Cardiac fibroblast (primary cell): ENCODE data around the gene DIDO1.

ENCODE experiments used
- DNase-seq, 2 donors: peaks; one replicate each; pipeline versions ENCODE4 v3.0.0 to v3.0.0-alpha.2; 2010; ENCODE audit warnings: low read depth in 2 of 2
- H3K4me3 ChIP-seq, 2 donors: replicated peaks in 1 of 2; 1 replicate in 1 of 2; 2 replicates in 1 of 2; pipeline ENCODE4 v1.5.1; 2011; ENCODE audit warnings: low read depth in 2 of 2, low read length in 2 of 2, mild to moderate bottlenecking in 2 of 2, moderate library complexity in 1 of 2
- TF ChIP-seq, protein P1 (sequence below): IDR thresholded peaks from one replicate; pipeline ENCODE4 v1.5.1; 2011; ENCODE audit warnings: low read depth, mild to moderate bottlenecking, low read length, inconsistent platforms

DIDO1 gene

DNA sequence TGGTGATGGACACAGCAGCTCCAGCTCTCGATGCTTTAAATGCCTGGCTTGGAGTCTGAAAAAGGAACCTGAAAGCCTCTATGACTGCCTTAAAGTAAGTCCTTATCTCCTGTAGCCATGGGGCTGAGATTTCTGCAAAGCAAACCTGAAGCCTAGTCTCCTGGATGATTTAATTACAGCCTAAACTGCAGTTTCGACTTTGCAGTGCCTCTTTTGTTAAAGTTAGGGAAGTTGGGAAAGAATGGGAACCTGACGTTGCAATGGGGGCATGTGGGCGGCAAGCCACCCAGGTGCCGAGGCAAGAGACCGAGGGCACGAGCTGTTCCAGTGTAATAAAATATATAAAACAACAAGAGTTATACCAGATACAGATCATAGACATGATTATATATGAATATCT, 53.0 kb downstream of the DIDO1 start:
- TF ChIP-seq, protein P1, sequence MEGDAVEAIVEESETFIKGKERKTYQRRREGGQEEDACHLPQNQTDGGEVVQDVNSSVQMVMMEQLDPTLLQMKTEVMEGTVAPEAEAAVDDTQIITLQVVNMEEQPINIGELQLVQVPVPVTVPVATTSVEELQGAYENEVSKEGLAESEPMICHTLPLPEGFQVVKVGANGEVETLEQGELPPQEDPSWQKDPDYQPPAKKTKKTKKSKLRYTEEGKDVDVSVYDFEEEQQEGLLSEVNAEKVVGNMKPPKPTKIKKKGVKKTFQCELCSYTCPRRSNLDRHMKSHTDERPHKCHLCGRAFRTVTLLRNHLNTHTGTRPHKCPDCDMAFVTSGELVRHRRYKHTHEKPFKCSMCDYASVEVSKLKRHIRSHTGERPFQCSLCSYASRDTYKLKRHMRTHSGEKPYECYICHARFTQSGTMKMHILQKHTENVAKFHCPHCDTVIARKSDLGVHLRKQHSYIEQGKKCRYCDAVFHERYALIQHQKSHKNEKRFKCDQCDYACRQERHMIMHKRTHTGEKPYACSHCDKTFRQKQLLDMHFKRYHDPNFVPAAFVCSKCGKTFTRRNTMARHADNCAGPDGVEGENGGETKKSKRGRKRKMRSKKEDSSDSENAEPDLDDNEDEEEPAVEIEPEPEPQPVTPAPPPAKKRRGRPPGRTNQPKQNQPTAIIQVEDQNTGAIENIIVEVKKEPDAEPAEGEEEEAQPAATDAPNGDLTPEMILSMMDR, result no peak
- no peak for DNase-seq
- no peak overlapping the region for H3K4me3 ChIP-seq

DNA sequence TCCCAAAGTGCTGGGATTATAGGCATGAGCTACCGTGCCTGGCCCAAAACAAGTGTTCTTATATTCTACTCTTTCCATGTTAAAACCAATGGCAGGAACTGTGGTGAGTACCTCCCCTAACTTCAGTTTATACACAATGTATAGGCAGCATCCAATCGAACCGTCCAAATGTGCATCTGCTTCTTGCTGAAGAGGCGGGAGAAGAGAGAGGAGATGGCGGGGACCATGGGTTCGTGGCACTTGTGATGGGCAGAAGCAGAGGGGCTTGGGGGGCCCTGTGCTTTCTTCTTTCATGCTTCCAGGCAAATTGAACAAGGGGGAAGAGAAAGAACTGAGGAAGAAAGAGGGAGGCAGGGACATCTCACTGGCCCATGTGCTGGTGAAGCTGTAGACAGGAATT, 53.4 kb downstream of the DIDO1 start:
- DNase-seq, result no peak
- H3K4me3 ChIP-seq, result no peak overlapping the region
- TF ChIP-seq, protein P1, result no peak

DNA sequence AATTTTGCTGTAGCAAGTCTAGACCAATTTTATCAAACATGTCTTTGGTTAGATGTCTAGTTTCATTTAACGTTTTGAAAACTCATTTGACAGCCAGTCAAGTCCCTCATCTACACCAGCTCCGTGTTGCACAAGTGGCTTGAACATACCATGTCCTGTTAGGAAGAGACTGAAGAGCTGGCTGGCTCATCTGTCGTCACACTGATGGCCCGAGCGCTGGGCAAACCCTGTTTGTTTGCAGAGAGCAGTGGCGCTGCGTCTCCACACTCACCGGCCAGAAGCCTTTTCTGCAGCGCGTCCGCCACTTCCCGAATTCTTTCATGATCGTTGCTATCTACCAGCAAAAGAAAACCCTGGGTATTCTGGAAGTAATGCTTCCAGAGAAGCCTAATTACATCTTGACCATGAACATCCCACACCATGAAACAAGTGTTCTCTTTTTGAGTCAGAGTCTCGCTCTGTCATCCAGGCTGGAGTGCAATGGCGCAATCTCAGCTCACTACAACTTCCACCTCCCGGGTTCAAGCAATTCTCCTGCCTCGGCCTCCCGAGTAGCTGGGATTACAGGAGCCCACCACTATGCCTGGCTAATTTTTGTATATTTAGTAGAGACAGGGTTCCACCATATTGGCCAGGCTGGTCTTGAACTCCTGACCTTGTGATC, 54.0 kb downstream of the DIDO1 start:
- H3K4me3 ChIP-seq, result no peak overlapping the region
- DNase-seq, result no peak
- TF ChIP-seq, protein P1, result no peak

DNA sequence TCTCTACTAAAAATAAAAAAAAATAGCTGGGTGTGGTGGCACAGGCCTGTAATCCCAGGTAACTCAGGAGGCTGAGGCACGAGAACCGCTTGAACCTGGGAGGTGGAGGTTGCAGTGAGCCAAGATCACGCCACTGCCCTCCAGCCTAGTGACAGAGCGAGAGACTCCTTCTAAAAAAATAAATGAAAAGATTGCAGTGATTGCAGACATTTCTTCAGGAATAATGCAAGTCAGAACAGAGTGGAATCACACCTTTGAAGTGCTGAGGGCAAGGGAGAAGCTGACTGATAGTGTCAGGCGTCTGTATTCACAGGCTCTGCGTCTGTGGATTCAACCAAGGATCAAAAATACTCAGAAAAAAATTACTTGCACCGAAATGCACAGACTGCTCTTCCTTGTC, 62.1 kb downstream of the DIDO1 start:
- TF ChIP-seq, protein P1, result no peak
- no peak overlapping the region for H3K4me3 ChIP-seq
- no peak for DNase-seq

DNA sequence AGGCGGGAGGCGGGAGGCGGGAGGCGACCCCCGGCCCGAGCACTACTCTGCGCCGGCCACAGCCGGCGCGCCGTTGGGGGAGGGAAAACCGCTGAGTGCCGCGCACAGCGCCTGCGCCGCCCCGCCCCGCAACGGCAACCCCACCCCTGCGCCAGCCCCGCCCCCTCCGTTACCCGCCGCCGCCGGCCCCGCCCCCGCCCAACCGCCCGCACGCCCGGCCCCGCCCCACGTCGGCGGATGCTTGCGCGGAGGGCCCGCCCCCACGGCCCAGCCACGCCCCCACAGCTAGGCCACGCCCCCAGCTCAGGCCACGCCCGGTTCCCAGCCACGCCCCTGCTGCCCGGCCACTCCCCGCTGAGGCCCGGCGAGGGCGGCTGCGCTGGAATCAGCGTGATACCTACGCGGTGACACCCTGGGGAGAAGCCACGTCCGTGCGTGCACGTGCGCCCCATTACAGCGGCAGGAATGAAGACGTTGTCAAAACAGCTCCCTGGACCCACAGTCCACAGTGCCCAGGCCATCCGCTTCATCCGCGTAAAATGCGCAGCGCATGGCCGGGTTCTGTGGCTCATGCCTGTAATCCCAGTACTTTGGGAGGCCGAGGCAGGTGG, 64.5 kb downstream of the DIDO1 start, which contains the start of gene TCFL5:
TSS of gene TCFL5 (minus strand) at position 97 of the 611 bp plus-strand sequence. CDS start 152 bp downstream, outside the sequence.
- TF ChIP-seq, protein P1, result no peak
- peak; percentile 86 to 93 for DNase-seq
- H3K4me3 ChIP-seq, result peak within 1 kb of the TSS; percentile 51 to 61

- DNase-seq, result no peak
- TF ChIP-seq, protein P1, result no peak
- H3K4me3 ChIP-seq, result peak overlapping the region; percentile 51 to 61
Measured at GRCh38 chr20:62860924-62861691, 65.2 kb downstream of the DIDO1 start.
